Breast epithelium (tissue), 3 donors: ENCODE data around the gene TMEM266.

ENCODE experiments used
- POLR2A ChIP-seq: fragments of 450-650 bp; IDR thresholded peaks from one replicate; pipeline ENCODE4 v1.6.1; 2016; ENCODE audit warnings: antibody characterized with exemption, mild to moderate bottlenecking, moderate library complexity
- POLR2AphosphoS5 ChIP-seq, 3 donors: sonication (generic); formaldehyde crosslinking; IDR thresholded peaks; one replicate each; pipeline ENCODE4 v1.6.1; 2017; ENCODE audit warnings: antibody characterized with exemption in 3 of 3
- TF ChIP-seq, protein P1 (sequence below), 3 donors: fragments of 450-650 bp; IDR thresholded peaks; one replicate each; pipeline ENCODE4 v1.5.1; 2016 to 2017; ENCODE audit warnings: antibody characterized with exemption in 3 of 3, mild to moderate bottlenecking in 3 of 3, moderate library complexity in 3 of 3

- TF ChIP-seq, protein P1, sequence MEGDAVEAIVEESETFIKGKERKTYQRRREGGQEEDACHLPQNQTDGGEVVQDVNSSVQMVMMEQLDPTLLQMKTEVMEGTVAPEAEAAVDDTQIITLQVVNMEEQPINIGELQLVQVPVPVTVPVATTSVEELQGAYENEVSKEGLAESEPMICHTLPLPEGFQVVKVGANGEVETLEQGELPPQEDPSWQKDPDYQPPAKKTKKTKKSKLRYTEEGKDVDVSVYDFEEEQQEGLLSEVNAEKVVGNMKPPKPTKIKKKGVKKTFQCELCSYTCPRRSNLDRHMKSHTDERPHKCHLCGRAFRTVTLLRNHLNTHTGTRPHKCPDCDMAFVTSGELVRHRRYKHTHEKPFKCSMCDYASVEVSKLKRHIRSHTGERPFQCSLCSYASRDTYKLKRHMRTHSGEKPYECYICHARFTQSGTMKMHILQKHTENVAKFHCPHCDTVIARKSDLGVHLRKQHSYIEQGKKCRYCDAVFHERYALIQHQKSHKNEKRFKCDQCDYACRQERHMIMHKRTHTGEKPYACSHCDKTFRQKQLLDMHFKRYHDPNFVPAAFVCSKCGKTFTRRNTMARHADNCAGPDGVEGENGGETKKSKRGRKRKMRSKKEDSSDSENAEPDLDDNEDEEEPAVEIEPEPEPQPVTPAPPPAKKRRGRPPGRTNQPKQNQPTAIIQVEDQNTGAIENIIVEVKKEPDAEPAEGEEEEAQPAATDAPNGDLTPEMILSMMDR (IDR thresholded peaks at IDR 0.05) = no peak
- no peak for TF ChIP-seq POLR2A
- no peak for TF ChIP-seq POLR2AphosphoS5 (IDR thresholded peaks at IDR 0.05)
Observed at GRCh38 chr15:76158815-76159214, 99.0 kb downstream of the TMEM266 start.
